Upper lobe of left lung (tissue), 6 donors: ENCODE measurements around the gene SOX21. TPM values are rescaled to one million over a fixed set of nuclear protein-coding genes. Genes with fewer than 3 reads are reported as not detected.
"Not testable (repeated sequence)": the region's sequence is repeated elsewhere in the genome, so short reads cannot be mapped to it uniquely, and the experiment has no call there.

Experiments used
- ATAC-seq, 2 donors: fragments of 200-7000 bp; cut with Tn5 transposase; one replicate each; pipeline ENCODE4 v1.9.1; 2022; ENCODE audit warnings: mild to moderate bottlenecking in 2 of 2, moderate library complexity in 2 of 2; ENCODE audit not compliant: low FRiP score in 2 of 2
- DNase-seq, 2 donors: peaks; one replicate each; pipeline ENCODE4 v3.0.0-alpha.2; 2019 to 2020
- H3K27ac ChIP-seq, 4 donors: fragments of 200-600 bp; sonication (generic); one replicate each; pipeline ENCODE4 v1.5.1; 2016 to 2019
- H3K27me3 ChIP-seq, 4 donors: fragments of 200-600 bp; sonication (generic); one replicate each; pipeline ENCODE4 v1.5.1; 2017 to 2019
- H3K36me3 ChIP-seq, 4 donors: fragments of 200-600 bp; sonication (generic); one replicate each; pipeline ENCODE4 v1.5.1; 2016 to 2019
- H3K4me1 ChIP-seq, 4 donors: fragments of 200-600 bp; sonication (generic); one replicate each; pipeline ENCODE4 v1.5.1; 2018 to 2019
- H3K4me3 ChIP-seq, 4 donors: fragments of 200-600 bp; sonication (generic); one replicate each; pipeline ENCODE4 v1.5.1; 2017 to 2019; ENCODE audit warnings: mild to moderate bottlenecking in 2 of 4, moderate library complexity in 1 of 4
- H3K9me3 ChIP-seq, 4 donors: fragments of 200-600 bp; sonication (generic); one replicate each; pipeline ENCODE4 v1.5.1; 2018 to 2019
- EP300 ChIP-seq, 4 donors: sonication (generic); formaldehyde crosslinking; IDR thresholded peaks; one replicate each; pipeline ENCODE4 v1.5.1; 2017; ENCODE audit warnings: antibody characterized with exemption in 4 of 4, control low read depth in 2 of 4
- POLR2A ChIP-seq, 4 donors: fragments of 450-650 bp; IDR thresholded peaks; one replicate each; pipeline ENCODE4 v1.5.1; 2016 to 2017; ENCODE audit warnings: antibody characterized with exemption in 4 of 4, mild to moderate bottlenecking in 2 of 4
- POLR2AphosphoS5 ChIP-seq, 2 donors: sonication (generic); formaldehyde crosslinking; IDR thresholded peaks; one replicate each; pipeline ENCODE4 v1.5.1; 2017; ENCODE audit warnings: antibody characterized with exemption in 2 of 2
- WGBS, 2 donors: methylation state at CpG; one replicate each; pipeline ENCODE4 v1.1.5; 2017 to 2018; 5-methylcytosine and 5-hydroxymethylcytosine counted together
- total RNA-seq, 6 donors: library from RNA; depleted of rRNA in 4 of 6; stranded (reverse); fragments of >200 nt in 4 of 6; gene quantifications; one replicate each; pipeline versions ENCODE4 v1.1.0 to v1.2.1, GENCODE V29; 2016 to 2021
- TF ChIP-seq, protein P1 (sequence below), 6 experiments: fragments of 450-650 bp in 4 of 6; fragments of 200-600 bp in 2 of 6; sonication (generic) in 2 of 6; IDR thresholded peaks; one replicate each; pipeline ENCODE4 v1.5.1; 2016 to 2019; ENCODE audit warnings: antibody characterized with exemption in 6 of 6
- donor health status: DM: no; HTN: no; CAD: no; lungs with moderate emphysema.
- donor health status: DM: no; HTN: yes; CAD: no; lungs with severe emphysema.

Gene SOX21
- total RNA-seq, 6 donors from 2014 or later, result 0.13 to 0.79 TPM; not detected in 4

DNA sequence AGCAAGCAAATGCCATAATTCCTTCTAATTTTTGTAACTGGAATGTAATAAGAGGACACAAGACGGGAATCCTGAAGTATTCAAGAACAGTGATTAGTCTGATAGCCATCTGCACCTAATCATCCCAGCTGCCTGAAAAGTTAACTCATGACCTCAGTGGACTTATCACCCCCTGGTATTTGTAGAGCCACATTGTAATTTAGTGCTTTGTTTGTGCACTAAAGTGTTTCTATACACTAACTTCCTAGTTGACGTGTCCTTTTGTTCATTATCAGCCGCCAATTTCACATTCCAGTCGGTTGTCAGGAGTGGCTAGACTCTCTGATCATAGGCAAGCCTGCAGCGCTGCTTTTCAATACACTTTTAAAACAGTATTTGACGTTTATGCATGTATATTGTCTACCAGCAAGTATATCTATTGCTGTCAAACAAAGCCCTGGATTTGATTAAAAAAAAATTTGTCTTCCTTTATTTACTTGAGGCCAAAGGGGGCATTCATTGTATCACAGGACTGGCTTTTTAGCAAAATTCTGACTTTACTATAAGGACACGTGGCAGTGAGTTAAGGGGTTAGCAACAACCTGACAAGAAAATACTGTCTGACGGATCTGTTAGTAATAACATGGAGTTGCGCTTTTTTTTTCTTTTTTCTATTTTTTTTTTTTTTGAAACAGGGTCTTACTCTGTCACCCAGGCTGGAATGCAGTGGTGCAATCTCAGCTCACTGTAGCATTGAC, 10.4 kb upstream of the SOX21 start:
- no peak for DNase-seq
- no peak for TF ChIP-seq POLR2AphosphoS5 (IDR thresholded peaks at IDR 0.05)
- TF ChIP-seq POLR2A (IDR thresholded peaks at IDR 0.05), result no peak
- TF ChIP-seq, protein P1, sequence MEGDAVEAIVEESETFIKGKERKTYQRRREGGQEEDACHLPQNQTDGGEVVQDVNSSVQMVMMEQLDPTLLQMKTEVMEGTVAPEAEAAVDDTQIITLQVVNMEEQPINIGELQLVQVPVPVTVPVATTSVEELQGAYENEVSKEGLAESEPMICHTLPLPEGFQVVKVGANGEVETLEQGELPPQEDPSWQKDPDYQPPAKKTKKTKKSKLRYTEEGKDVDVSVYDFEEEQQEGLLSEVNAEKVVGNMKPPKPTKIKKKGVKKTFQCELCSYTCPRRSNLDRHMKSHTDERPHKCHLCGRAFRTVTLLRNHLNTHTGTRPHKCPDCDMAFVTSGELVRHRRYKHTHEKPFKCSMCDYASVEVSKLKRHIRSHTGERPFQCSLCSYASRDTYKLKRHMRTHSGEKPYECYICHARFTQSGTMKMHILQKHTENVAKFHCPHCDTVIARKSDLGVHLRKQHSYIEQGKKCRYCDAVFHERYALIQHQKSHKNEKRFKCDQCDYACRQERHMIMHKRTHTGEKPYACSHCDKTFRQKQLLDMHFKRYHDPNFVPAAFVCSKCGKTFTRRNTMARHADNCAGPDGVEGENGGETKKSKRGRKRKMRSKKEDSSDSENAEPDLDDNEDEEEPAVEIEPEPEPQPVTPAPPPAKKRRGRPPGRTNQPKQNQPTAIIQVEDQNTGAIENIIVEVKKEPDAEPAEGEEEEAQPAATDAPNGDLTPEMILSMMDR (IDR thresholded peaks at IDR 0.05), result no peak
- Histone ChIP-seq H3K27ac (no peak overlapping the region), H3K27me3 (peaks cover 0 to 4% (median 0%) of the 10 kb centered on the region in 4 donors), H3K4me1 (no peaks in the 10 kb centered on the region), H3K36me3 (no peaks in the 10 kb centered on the region), H3K4me3 (no peak overlapping the region), H3K9me3 (peaks cover 5 to 14% (median 8%) of the 10 kb centered on the region in 4 donors)
- ATAC-seq, result no peak
- 49 to 57% methylated on average over 9 of the region's 9 CpGs for WGBS, 2 donors

DNA sequence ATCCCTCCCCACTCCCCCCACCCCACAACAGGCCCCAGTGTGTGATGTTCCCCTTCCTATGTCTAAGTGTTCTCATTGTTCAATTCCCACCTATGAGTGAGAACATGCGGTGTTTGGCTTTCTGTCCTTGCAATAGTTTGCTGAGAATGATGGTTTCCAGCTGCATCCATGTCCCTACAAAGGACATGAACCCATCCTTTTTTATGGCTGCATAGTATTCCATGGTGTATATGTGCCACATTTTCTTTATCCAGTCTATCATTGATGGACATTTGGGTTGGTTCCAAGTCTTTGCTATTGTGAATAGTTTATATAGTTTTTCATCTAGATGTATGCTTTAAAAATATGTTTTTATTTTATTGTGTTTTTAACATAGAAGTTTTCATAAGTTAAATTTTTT, 6.4 kb upstream of the SOX21 start:
- not testable (repeated sequence) for DNase-seq, H3K4me1 ChIP-seq, H3K36me3 ChIP-seq, H3K9me3 ChIP-seq, ATAC-seq, H3K27ac ChIP-seq, H3K4me3 ChIP-seq
- 100% methylated on average over 1 of the region's 1 CpG for WGBS, 2 donors
- peaks cover 0 to 10% (median 4%) of the 10 kb centered on the region in 4 donors for H3K27me3 ChIP-seq

DNA sequence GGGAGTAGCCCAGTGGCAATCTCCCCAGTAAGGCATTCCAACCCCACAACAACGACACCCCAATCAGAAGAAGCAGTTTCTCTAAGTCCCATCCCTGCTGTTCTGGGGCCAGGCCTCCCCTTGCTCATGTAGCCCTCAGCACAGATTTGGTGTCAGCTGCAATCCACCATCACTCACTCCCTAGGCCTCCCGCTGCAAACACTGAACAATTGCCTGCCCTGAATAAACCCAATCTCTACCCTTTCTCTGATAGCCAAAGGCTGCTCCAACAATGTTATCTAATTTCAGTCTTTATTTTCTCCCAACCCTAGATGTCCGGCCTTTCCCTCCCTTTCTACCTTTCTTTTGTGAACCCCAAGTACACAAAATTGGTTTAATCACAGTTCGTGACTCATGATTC, 5.6 kb upstream of the SOX21 start:
- H3K4me3 ChIP-seq, result no peak overlapping the region
- no peaks in the 10 kb centered on the region for H3K9me3 ChIP-seq
- no peak for TF ChIP-seq EP300 (IDR thresholded peaks at IDR 0.05)
- TF ChIP-seq, protein P1 (IDR thresholded peaks at IDR 0.05), result no peak
- WGBS, 2 donors, result 87 to 96% methylated on average over 4 of the region's 4 CpGs
- H3K4me1 ChIP-seq, result peaks cover 7 to 9% (median 7%) of the 10 kb centered on the region in 4 donors
- ATAC-seq (no peak), DNase-seq (no peak)
- peaks cover 0 to 18% (median 12%) of the 10 kb centered on the region in 4 donors for H3K27me3 ChIP-seq
- H3K27ac ChIP-seq, result no peak overlapping the region
- H3K36me3 ChIP-seq, result no peaks in the 10 kb centered on the region

DNA sequence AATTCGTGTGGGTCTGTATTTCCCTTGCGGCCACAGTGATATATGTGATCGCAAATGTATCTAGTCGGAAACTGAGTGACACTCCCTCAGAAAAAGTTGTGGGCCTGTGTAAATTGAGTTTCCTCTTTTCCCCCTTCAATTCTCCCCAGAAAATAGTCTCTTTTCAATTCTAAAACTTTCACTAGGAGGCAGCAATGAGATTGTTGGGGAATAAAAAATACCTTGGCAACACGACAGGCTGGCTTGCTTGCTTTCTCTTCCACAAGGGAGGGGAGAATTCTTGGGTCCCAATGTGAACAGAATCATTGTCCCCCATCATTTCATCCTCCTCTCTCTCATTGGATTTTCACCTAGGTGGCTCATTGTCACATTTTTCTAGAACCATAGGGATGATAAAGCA, 3.7 kb upstream of the SOX21 start:
- Histone ChIP-seq H3K4me1 (peaks cover 22 to 28% (median 25%) of the 10 kb centered on the region in 4 donors), H3K4me3 (no peak overlapping the region), H3K9me3 (no peaks in the 10 kb centered on the region), H3K36me3 (no peaks in the 10 kb centered on the region), H3K27me3 (peaks cover 0 to 37% (median 22%) of the 10 kb centered on the region in 4 donors), H3K27ac (no peak overlapping the region)
- TF ChIP-seq, protein P1 (IDR thresholded peaks at IDR 0.05), result no peak
- TF ChIP-seq POLR2AphosphoS5 (IDR thresholded peaks at IDR 0.05) (no peak), POLR2A (IDR thresholded peaks at IDR 0.05) (no peak), EP300 (IDR thresholded peaks at IDR 0.05) (no peak)
- ATAC-seq, result no peak
- DNase-seq, result no peak
- WGBS, 2 donors, result 56 to 61% methylated on average over 5 of the region's 5 CpGs

DNA sequence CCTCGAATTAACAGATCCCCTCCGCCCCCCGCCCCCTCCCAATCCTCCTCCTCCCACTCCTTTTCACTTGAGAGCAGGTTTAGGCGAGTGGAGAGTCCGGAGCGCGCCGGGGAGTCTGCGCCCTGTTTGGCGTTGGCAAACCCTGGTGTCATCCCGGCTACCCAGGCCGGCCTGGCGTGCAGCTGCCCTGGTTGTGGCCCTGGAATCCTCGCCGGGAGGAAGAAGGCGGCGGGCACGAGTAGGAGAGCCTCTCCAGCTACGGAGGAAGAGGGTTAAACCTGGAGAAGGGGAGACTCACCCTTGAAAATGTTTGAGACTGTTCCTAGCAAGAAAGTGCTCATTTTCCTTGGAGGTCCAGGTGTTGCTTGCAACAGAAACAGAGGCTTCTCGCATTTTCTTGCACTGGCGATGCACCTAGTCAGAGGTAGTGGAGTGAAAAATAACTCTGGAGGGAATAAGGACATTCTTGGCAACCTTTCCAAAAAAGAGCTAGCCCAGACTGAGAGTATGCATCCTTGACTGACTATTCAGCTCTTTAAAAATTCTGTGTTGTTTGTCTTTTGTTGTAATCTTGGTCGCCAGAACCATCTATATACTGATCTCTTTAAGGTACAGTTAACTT, 1.3 kb upstream of the SOX21 start:
- H3K27ac ChIP-seq, result no peak overlapping the region
- H3K4me1 ChIP-seq, result peaks cover 26 to 34% (median 31%) of the 10 kb centered on the region in 4 donors
- H3K9me3 ChIP-seq, result no peaks in the 10 kb centered on the region
- H3K36me3 ChIP-seq, result no peaks in the 10 kb centered on the region
- DNase-seq (peak in 1 of 2 donors; percentile 60), ATAC-seq (no peak)
- peak overlapping the region in 2 of 4 donors; percentile 29 to 44 for H3K4me3 ChIP-seq
- WGBS, 2 donors, result 12 to 23% methylated on average over 3 to 22 of the region's 22 CpGs
- peaks cover 0 to 48% (median 29%) of the 10 kb centered on the region in 4 donors for H3K27me3 ChIP-seq
- TF ChIP-seq POLR2AphosphoS5 (IDR thresholded peaks at IDR 0.05) (no peak), EP300 (IDR thresholded peaks at IDR 0.05) (no peak), POLR2A (IDR thresholded peaks at IDR 0.05) (no peak)
- TF ChIP-seq, protein P1 (IDR thresholded peaks at IDR 0.05), result no peak
